Parathyroid adenoma (tissue), 2 donors: ENCODE measurements around the gene C20orf173.

Source experiments
- H2AFZ ChIP-seq: fragments of 300-600 bp; sonication (generic); one replicate; pipeline ENCODE4 v1.7.0; 2017; ENCODE audit warnings: antibody characterized with exemption, mild to moderate bottlenecking
- H3K27ac ChIP-seq: fragments of 300-600 bp; sonication (generic); one replicate; pipeline ENCODE4 v1.7.0; 2017
- H3K27me3 ChIP-seq: fragments of 300-600 bp; sonication (generic); one replicate; pipeline ENCODE4 v1.7.0; 2017; ENCODE audit warnings: low read length; ENCODE audit not compliant: control insufficient read depth, insufficient read depth
- H3K36me3 ChIP-seq: fragments of 300-600 bp; sonication (generic); one replicate; pipeline ENCODE4 v1.7.0; 2017; ENCODE audit warnings: low read length; ENCODE audit not compliant: control insufficient read depth, insufficient read depth
- H3K4me1 ChIP-seq: fragments of 300-600 bp; sonication (generic); one replicate; pipeline ENCODE4 v1.7.0; 2017; ENCODE audit warnings: control low read depth
- H3K4me2 ChIP-seq: fragments of 300-600 bp; sonication (generic); one replicate; pipeline ENCODE4 v1.7.0; 2017; ENCODE audit warnings: low read length
- H3K4me3 ChIP-seq: fragments of 300-600 bp; sonication (generic); one replicate; pipeline ENCODE4 v1.7.0; 2017; ENCODE audit warnings: low read depth, low read length
- H3K79me2 ChIP-seq: fragments of 300-600 bp; sonication (generic); one replicate; pipeline ENCODE4 v1.7.0; 2017; ENCODE audit warnings: control low read depth
- H3K9ac ChIP-seq: fragments of 300-600 bp; sonication (generic); one replicate; pipeline ENCODE4 v1.7.0; 2017; ENCODE audit warnings: mild to moderate bottlenecking
- H3K9me3 ChIP-seq: fragments of 300-600 bp; sonication (generic); one replicate; pipeline ENCODE4 v1.7.0; 2017; ENCODE audit warnings: low read length; ENCODE audit not compliant: control insufficient read depth
- TF ChIP-seq, protein P1 (sequence below): fragments of 300-600 bp; sonication (generic); IDR thresholded peaks from one replicate; pipeline ENCODE4 v1.7.0; 2017; ENCODE audit warnings: antibody characterized with exemption, mild to moderate bottlenecking
- donor health status: primary hyperparathyroidism.

Gene C20orf173

DNA sequence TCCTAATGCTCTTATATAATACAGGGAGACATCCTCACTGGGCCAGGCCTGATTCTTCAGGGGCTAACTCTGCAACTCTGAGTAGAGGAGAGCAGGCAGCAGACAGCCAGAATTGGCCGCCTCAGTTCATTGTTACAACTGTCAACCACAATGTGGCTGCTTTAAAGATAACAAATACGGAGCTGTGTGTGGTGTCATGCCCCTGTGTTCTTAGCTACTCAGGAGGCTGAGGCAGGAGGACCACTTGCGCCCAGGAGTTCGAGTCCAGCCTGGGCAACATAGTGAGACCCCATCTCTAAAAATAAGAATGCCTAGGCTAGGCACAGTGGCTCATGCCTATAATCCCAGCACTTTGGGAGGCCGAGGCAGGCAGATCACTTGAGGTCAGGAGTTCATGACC, 39.7 kb downstream of the C20orf173 start:
- Histone ChIP-seq H3K9me3 (no peaks in the 10 kb centered on the region), H3K27me3 (no peaks in the 10 kb centered on the region), H3K4me1 (no peaks in the 10 kb centered on the region), H2AFZ (no peak overlapping the region), H3K27ac (no peak overlapping the region), H3K79me2 (no peaks in the 10 kb centered on the region), H3K36me3 (no peaks in the 10 kb centered on the region), H3K9ac (no peak overlapping the region), H3K4me3 (no peak overlapping the region), H3K4me2 (no peak overlapping the region)
- TF ChIP-seq, protein P1, sequence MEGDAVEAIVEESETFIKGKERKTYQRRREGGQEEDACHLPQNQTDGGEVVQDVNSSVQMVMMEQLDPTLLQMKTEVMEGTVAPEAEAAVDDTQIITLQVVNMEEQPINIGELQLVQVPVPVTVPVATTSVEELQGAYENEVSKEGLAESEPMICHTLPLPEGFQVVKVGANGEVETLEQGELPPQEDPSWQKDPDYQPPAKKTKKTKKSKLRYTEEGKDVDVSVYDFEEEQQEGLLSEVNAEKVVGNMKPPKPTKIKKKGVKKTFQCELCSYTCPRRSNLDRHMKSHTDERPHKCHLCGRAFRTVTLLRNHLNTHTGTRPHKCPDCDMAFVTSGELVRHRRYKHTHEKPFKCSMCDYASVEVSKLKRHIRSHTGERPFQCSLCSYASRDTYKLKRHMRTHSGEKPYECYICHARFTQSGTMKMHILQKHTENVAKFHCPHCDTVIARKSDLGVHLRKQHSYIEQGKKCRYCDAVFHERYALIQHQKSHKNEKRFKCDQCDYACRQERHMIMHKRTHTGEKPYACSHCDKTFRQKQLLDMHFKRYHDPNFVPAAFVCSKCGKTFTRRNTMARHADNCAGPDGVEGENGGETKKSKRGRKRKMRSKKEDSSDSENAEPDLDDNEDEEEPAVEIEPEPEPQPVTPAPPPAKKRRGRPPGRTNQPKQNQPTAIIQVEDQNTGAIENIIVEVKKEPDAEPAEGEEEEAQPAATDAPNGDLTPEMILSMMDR, result no peak

DNA sequence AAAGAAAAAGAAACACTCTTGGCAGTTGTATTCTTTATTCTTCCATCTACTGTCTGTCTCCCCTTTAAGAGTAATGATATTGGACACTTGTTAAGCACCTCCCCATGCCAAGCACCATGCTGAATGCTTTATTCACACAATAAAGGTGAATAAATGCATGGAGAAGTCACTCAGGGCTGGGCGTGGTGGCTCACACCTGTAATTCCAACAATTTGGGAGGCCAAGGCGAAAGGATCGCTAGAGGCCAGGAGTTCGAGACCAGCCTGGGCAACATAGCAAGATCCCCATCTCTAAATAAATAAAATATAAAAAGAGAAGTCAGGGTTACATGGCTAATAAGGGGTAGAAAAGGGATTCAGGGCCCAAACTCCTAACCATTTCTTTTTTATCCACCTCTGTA, 42.0 kb downstream of the C20orf173 start:
- no peaks in the 10 kb centered on the region for H3K79me2 ChIP-seq

DNA sequence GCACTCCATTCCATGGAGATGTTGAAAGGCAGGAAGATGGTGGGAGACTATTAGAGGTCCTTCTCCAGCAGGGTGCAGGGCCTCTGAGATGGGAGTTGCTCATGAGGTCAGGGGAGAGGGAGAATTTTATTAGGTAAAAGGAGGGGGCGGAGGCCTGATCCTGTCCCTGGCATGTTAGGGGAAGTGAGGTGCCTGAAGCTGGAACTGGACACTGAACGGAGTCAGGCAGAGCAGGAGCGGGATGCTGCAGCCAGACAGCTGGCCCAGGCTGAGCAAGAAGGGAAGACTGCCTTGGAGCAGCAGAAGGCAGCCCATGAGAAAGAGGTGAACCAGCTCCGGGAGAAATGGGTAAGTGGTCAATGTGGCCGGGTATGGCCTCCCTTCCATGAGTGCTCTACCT, 49.7 kb downstream of the C20orf173 start:
- H3K9ac ChIP-seq, result no peak overlapping the region
- no peaks in the 10 kb centered on the region for H3K4me1 ChIP-seq
- no peaks in the 10 kb centered on the region for H3K27me3 ChIP-seq
- no peak overlapping the region for H3K4me3 ChIP-seq
- no peak overlapping the region for H3K4me2 ChIP-seq
- no peaks in the 10 kb centered on the region for H3K79me2 ChIP-seq
- H3K36me3 ChIP-seq, result no peaks in the 10 kb centered on the region
- TF ChIP-seq, protein P1, result no peak
- no peaks in the 10 kb centered on the region for H3K9me3 ChIP-seq
- H3K27ac ChIP-seq, result no peak overlapping the region
- H2AFZ ChIP-seq, result no peak overlapping the region

More for the DNA sequence above, 42.0 kb downstream of the C20orf173 start:
- Histone ChIP-seq H3K27ac (no peak overlapping the region), H3K4me1 (no peaks in the 10 kb centered on the region), H3K4me3 (no peak overlapping the region), H3K9me3 (no peaks in the 10 kb centered on the region), H2AFZ (no peak overlapping the region), H3K27me3 (no peaks in the 10 kb centered on the region), H3K4me2 (no peak overlapping the region), H3K36me3 (no peaks in the 10 kb centered on the region), H3K9ac (no peak overlapping the region)
- TF ChIP-seq, protein P1, result no peak

DNA sequence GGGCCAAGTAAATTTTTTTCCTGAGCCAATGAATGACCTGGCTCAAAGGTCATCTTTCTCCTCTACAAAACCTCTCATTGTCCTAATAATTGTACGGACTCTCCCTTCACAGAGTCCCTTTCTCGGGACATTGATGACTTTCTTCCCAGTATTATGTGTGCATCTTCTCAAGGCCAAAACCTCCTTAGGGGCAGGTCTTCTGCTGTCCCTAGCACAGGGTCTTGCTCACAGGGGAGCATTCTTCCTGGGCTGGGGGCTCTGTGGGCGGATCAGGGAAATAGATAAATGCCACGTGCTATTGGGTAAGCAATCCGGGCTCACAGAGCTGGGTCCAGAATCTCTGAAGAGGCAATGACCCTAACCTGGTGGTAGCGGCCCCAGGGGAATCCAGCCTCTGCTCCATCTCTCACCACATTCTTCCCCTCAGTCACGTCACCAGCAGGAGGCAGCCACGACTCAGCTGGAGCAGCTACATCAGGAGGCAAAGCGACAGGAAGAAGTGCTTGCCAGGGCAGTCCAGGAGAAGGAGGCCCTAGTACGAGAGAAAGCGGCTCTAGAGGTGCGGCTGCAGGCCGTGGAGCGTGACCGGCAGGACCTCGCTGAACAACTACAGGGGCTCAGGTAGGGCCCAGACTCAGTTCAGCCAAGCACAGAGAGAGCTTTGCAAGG, 50.5 kb downstream of the C20orf173 start:
- H3K79me2 ChIP-seq, result no peaks in the 10 kb centered on the region
- H3K4me1 ChIP-seq, result no peaks in the 10 kb centered on the region
- TF ChIP-seq, protein P1, result no peak
- no peaks in the 10 kb centered on the region for H3K9me3 ChIP-seq
- no peak overlapping the region for H3K9ac ChIP-seq
- H3K36me3 ChIP-seq, result no peaks in the 10 kb centered on the region
- no peak overlapping the region for H3K27ac ChIP-seq
- no peak overlapping the region for H3K4me2 ChIP-seq
- no peaks in the 10 kb centered on the region for H3K27me3 ChIP-seq
- H3K4me3 ChIP-seq, result no peak overlapping the region
- no peak overlapping the region for H2AFZ ChIP-seq
